ENCODE data around the gene MB21D2.

The MB21D2 gene

DNA sequence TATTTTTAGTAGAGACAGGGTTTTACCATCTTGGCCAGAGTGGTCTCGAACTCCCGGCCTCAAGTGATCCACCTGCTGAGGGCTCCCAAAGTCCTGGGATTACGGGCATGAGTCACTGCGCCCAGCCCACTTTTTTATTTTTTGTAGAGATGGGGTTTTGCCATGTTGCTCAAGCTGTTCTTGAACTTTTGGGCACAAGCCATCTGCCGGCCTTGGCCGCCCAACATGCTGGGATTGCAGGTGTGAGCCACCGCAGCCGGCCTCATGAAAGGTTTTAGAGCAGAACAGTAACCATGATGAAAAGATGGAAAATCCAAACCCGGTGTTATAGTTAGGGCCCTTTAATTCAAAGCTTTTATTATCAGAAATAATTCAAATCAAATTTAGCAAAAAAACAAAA, 15.6 kb upstream of the MB21D2 start:
- Histone ChIP-seq H3K4me3 (ENCODE audit: low read length, poor library complexity, severe bottlenecking) (no peak overlapping the region), H2AFZ (ENCODE audit: low read length) (no peak overlapping the region), H3F3A (ENCODE audit: low read depth) (no peaks in the 10 kb centered on the region), H3K4me1 (ENCODE audit: insufficient read depth, low read length, poor library complexity, severe bottlenecking) (no peaks in the 10 kb centered on the region), H3K36me3 (ENCODE audit: insufficient read depth, low read length) (no peaks in the 10 kb centered on the region), H3K9me2 (replicated peaks; ENCODE audit: low read depth, low read length) (no peaks in the 10 kb centered on the region), H3K79me2 (ENCODE audit: insufficient read depth, low read length) (no peaks in the 10 kb centered on the region), H3K4me2 (ENCODE audit: low read depth, low read length, poor library complexity, severe bottlenecking) (no peak overlapping the region), H3K9me3 (ENCODE audit: insufficient read depth, low read depth, low read length) (no peaks in the 10 kb centered on the region), H4K20me1 (ENCODE audit: insufficient read depth, low read length, poor library complexity, severe bottlenecking) (no peaks in the 10 kb centered on the region), H3K9ac (ENCODE audit: low read depth, low read length, poor library complexity, severe bottlenecking) (no peak overlapping the region), H3K27me3 (ENCODE audit: insufficient read depth, low read length, poor library complexity, severe bottlenecking) (no peaks in the 10 kb centered on the region)
- TF ChIP-seq, protein P1, sequence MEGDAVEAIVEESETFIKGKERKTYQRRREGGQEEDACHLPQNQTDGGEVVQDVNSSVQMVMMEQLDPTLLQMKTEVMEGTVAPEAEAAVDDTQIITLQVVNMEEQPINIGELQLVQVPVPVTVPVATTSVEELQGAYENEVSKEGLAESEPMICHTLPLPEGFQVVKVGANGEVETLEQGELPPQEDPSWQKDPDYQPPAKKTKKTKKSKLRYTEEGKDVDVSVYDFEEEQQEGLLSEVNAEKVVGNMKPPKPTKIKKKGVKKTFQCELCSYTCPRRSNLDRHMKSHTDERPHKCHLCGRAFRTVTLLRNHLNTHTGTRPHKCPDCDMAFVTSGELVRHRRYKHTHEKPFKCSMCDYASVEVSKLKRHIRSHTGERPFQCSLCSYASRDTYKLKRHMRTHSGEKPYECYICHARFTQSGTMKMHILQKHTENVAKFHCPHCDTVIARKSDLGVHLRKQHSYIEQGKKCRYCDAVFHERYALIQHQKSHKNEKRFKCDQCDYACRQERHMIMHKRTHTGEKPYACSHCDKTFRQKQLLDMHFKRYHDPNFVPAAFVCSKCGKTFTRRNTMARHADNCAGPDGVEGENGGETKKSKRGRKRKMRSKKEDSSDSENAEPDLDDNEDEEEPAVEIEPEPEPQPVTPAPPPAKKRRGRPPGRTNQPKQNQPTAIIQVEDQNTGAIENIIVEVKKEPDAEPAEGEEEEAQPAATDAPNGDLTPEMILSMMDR (conservative IDR thresholded peaks at IDR 0.05; ENCODE audit: low read length): no peak

DNA sequence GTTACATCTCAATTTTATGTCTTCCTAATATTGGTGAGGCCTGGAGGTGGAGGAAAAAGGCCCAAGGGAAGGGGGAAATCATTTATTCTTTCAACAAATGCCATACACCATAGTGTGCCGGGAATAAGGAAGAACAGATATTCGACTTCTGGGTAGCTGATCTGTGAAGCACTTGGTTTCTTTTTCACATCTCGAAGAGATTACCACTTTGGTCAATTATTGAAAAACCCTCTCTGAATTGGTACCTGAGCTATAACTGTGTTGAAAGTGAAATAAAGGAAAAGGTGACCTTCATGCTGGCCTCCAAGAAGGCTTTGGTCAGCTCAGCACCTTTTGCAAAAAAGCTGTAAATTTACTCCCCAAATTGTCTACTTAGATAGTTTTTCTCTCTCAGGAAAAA, 14.2 kb upstream of the MB21D2 start:
- no peaks in the 10 kb centered on the region for H3K9me3 ChIP-seq (ENCODE audit: insufficient read depth, low read depth, low read length)
- H3K4me2 ChIP-seq (ENCODE audit: low read depth, low read length, poor library complexity, severe bottlenecking): no peak overlapping the region
- no peaks in the 10 kb centered on the region for H3K27me3 ChIP-seq (ENCODE audit: insufficient read depth, low read length, poor library complexity, severe bottlenecking)
- H3K4me1 ChIP-seq (ENCODE audit: insufficient read depth, low read length, poor library complexity, severe bottlenecking): no peaks in the 10 kb centered on the region
- no peak overlapping the region for H3K4me3 ChIP-seq (ENCODE audit: low read length, poor library complexity, severe bottlenecking)
- no peaks in the 10 kb centered on the region for H3K9me2 ChIP-seq (replicated peaks; ENCODE audit: low read depth, low read length)
- no peak overlapping the region for H3K9ac ChIP-seq (ENCODE audit: low read depth, low read length, poor library complexity, severe bottlenecking)
- TF ChIP-seq, protein P1 (conservative IDR thresholded peaks at IDR 0.05; ENCODE audit: low read length): no peak
- TF ChIP-seq EZH2phosphoT487 (IDR thresholded peaks at IDR 0.05; ENCODE audit: borderline replicate concordance): no peak
- H3K36me3 ChIP-seq (ENCODE audit: insufficient read depth, low read length): no peaks in the 10 kb centered on the region
- no peaks in the 10 kb centered on the region for H3F3A ChIP-seq (ENCODE audit: low read depth)
- no peak overlapping the region for H2AFZ ChIP-seq (ENCODE audit: low read length)
- H3K79me2 ChIP-seq (ENCODE audit: insufficient read depth, low read length): no peaks in the 10 kb centered on the region
- H4K20me1 ChIP-seq (ENCODE audit: insufficient read depth, low read length, poor library complexity, severe bottlenecking): no peaks in the 10 kb centered on the region

DNA sequence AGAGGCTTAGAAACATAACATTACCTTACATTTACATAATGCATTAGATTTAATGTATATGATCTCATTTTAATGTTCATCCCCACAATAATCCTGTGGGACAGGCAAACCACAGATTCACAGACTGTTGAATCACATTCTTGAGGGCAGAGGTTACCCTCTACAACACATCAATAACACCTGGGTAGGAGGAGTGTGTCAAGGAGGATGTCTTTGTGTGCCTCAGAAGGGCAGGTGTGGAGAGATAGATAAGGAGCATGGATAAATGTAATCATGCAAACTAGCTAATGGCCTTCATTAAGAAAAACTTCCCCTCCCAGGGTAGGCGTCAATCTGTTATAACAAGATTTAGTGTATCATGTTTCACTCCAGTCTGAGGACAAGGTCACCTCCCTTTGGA, 12.9 kb upstream of the MB21D2 start:
- Histone ChIP-seq H4K20me1 (ENCODE audit: insufficient read depth, low read length, poor library complexity, severe bottlenecking) (no peaks in the 10 kb centered on the region), H2AFZ (ENCODE audit: low read length) (no peak overlapping the region), H3K36me3 (ENCODE audit: insufficient read depth, low read length) (no peaks in the 10 kb centered on the region), H3K4me2 (ENCODE audit: low read depth, low read length, poor library complexity, severe bottlenecking) (no peak overlapping the region), H3K4me1 (ENCODE audit: insufficient read depth, low read length, poor library complexity, severe bottlenecking) (no peaks in the 10 kb centered on the region), H3K9me2 (replicated peaks; ENCODE audit: low read depth, low read length) (no peaks in the 10 kb centered on the region), H3K9me3 (ENCODE audit: insufficient read depth, low read depth, low read length) (no peaks in the 10 kb centered on the region), H3K27me3 (ENCODE audit: insufficient read depth, low read length, poor library complexity, severe bottlenecking) (no peaks in the 10 kb centered on the region), H3F3A (ENCODE audit: low read depth) (no peaks in the 10 kb centered on the region), H3K79me2 (ENCODE audit: insufficient read depth, low read length) (no peaks in the 10 kb centered on the region), H3K9ac (ENCODE audit: low read depth, low read length, poor library complexity, severe bottlenecking) (no peak overlapping the region), H3K4me3 (ENCODE audit: low read length, poor library complexity, severe bottlenecking) (no peak overlapping the region)
- TF ChIP-seq, protein P1 (conservative IDR thresholded peaks at IDR 0.05; ENCODE audit: low read length): no peak
- TF ChIP-seq EZH2phosphoT487 (IDR thresholded peaks at IDR 0.05; ENCODE audit: borderline replicate concordance): no peak

Data from Loucy (cell line).